LHCN-M2 (cell line): Measurements from ENCODE around the gene AP4E1. TPM values are rescaled to one million over a fixed set of nuclear protein-coding genes. Genes with fewer than 3 reads are reported as not detected.
"Not testable (repeated sequence)": the region's sequence is repeated elsewhere in the genome, so short reads cannot be mapped to it uniquely, and the experiment has no call there.

ENCODE experiments used
- DNase-seq: peaks from one replicate; pipeline ENCODE4 v3.0.0-alpha.2; 2012; ENCODE audit warnings: low read depth
- total RNA-seq: library from RNA; depleted of rRNA; stranded (reverse); fragments of >200 nt; gene quantifications from 2 replicates; pipeline ENCODE4 v1.2.3, GENCODE V29; 2014; rRNA removed

AP4E1 gene
- total RNA-seq, 1 experiment from 2014 or later: 17.2 TPM

- DNase-seq: no peak
These were observed 115.0 kb downstream of the AP4E1 start for GRCh38 chr15:51023499-51023898.

GRCh38 chr15:51024735-51025453 is 116.4 kb downstream of the AP4E1 start:
- DNase-seq: peak; percentile 92

GRCh38 chr15:51025454-51025846 is 117.0 kb downstream of the AP4E1 start:
- peak; percentile 80 for DNase-seq

DNA sequence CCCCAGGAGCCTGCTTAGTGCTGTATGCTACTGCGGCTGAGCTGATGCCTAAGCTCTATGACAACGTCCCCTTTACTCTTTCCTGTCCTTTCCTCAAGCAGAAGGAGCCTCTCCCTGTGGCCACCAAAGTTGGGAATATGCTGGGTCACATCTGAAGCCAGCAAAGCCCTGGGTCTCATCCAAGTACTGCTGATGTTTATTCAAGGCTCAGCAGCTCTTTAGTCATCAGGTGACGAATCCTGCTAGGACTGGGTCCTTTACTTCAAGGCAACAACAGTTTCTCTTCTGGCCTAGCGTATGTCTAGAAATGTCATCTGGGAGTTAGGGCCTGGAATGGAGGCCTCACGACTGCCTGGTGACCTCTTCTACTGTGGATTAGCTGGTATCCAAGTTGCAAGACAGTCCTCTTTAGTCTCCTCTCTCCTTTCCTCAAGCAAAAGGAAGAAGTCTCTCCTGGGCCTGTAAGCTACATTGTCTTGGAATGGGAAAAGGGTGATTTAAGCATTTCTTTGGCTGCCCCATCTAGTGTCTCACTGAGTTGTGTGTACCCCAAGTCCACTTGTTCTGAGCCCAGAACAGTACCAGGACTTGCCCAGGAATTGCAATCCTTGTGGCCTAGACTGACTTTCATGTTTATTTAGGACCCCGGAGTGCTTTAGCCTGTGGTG is 122.3 kb downstream of the AP4E1 start:
- DNase-seq: peak; percentile 89

GRCh38 chr15:51037474-51037873 is 129.0 kb downstream of the AP4E1 start:
- not testable (repeated sequence) for DNase-seq

DNA sequence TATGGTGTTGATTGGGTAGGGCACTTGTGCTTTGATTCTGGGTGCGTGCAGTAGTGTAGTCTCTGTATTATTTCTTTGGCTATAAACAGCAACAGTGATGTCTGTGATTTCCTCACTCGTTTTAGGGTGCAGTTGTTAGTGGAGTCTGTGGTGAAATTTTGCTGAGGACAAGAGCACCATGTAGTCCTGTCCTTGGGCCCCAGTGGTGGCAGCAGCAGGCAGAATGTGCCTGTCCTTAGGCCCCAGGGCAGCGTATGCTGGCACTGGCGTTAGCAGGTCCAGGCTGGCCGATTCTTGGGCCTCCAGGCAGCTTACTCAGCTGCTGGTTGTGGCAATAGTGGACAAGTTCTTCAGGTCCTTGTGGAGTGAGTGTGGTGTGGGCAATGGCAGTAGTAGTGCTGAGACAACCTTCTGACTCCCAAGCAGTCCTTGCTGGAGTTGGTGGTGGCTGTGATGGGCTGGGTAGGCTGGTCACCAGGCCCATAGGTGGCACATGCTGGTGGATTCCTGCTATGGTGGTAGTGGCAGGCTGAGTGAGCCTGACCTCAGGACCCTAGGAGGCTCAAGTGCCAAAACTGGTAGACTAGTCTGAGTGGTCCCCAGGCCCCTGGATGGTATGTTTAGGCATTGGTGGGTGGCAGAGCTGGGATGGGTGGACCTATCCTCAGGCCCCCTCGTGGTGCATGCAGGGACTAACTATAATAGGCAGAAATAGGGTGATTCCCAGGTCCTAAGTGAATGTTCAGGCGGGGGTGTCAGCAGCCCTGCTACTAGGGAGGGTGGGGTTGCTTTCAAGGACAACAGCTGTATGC is 129.9 kb downstream of the AP4E1 start:
- no peak for DNase-seq

- DNase-seq: no peak
These were observed 130.5 kb downstream of the AP4E1 start for GRCh38 chr15:51038974-51039319.

GRCh38 chr15:51044037-51044727 is 135.7 kb downstream of the AP4E1 start:
- DNase-seq: no peak

- no peak for DNase-seq
These were observed 137.5 kb downstream of the AP4E1 start for GRCh38 chr15:51046016-51046415.

DNA sequence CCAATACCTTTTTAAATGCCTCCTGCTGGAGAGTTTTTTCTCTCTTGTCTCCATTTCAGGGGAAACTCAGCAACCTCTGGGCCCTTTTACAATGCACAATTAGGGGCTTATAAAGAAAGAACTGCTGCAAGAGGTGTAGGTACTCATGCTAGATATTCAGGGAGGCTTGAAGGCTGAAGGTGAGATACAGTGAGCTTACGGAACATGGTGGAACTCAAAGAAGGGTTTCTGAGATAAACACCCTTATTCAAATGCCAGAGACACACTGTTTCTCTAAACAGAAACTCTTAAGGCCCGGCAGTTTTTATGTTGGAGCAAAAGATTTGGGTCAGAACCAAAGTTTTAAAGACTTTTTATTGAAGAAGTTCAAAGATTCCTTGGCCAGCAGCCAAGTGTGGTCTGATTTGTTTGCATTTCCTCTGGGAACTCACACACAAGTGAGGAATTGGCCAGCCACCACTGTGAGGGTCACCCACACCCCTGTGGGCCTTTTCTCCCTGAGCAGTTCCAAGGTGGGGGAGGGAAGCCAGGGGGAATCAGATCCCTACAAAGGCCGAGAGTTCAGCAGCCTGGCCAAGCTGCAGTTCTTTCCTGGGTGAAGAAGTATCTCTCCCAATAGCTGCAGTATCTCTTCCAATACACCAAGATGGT is 138.4 kb downstream of the AP4E1 start:
- no peak for DNase-seq

GRCh38 chr15:51048308-51048707 is 139.8 kb downstream of the AP4E1 start:
- no peak for DNase-seq

- DNase-seq: no peak
These were observed 140.6 kb downstream of the AP4E1 start for GRCh38 chr15:51049081-51049480.

- no peak for DNase-seq
These were observed 143.3 kb downstream of the AP4E1 start for GRCh38 chr15:51051776-51052175.

- DNase-seq: no peak
These were observed 145.1 kb downstream of the AP4E1 start for GRCh38 chr15:51053571-51053970.

GRCh38 chr15:51054535-51054934 is 146.1 kb downstream of the AP4E1 start:
- DNase-seq: no peak

Other genes starting within 250 kb of the AP4E1 start
- gene TRPM7, start 221.9 kb upstream of the AP4E1 start, total RNA-seq: 42.4 and 48.2 TPM in 2 replicates
- gene SPPL2A, start 143.0 kb upstream of the AP4E1 start, total RNA-seq: 160 and 245 TPM in 2 replicates
- 141 and 162 TPM in 2 replicates for gene TNFAIP8L3, start 186.2 kb downstream of the AP4E1 start, total RNA-seq